Measurements from ENCODE around the gene GMPR2.

The GMPR2 gene

DNA sequence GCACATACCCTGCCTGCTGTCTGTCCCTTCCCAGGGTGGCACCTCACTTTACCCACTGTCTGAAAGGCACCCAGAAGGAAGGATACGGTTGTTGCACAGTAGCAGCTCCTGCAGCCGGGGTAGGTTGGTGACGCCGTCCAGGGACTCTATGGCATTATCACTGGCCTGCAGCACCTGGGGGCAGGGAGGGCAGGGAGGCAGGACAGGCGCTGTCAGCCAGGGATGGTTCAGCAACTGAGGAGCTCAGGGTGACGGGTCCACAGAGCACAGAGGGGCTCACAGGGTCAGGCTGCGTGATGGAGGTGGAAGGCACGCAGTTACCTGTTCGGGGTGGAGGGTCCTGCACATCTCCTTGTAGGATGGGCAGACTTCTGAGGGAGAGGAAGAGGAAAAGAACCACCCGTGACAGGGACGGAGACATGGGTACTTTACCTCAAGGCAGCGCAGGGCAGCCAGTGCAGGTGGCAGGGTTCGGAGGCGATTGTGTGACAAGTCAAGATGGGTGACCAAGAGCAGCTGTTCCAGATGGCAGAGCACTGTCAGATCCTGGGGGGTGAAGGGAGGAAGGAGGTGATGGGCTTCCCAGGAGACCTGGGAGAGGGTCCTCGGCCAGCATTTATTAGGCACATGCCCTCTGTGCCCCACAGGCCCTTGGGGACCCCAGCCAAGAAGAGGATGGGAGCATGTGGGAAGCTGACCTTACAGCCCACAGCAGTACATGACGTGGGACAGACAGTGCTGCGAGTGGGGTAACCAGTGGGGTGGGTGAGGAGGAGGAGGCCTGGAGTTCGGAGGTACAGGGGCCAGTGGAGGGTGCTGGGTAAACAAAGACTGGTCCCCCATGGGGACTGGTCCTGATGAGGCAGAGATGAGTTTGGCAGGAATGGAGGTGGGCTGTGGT, 33.9 kb downstream of the GMPR2 start:
- DNase-seq = no peak

DNA sequence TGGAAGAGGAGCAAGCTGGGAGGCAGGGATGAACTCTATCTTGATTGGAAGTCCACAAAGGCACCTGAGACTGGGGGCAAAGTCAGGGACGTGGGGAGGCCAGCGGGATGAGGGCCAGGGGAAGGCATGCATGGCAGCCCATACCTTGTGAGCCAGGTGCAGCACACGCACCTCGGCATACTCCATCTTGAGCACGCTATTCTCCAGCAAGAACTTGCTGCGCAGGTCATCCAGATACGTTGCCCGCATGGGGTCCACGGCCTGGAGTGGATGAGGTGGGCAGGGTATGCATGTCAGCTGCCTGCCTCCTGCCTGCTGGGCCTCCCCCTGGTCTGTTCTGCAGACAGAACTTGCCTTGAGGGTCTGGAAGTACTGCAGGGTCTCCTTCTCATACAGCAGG, 34.8 kb downstream of the GMPR2 start:
- DNase-seq = no peak

DNA sequence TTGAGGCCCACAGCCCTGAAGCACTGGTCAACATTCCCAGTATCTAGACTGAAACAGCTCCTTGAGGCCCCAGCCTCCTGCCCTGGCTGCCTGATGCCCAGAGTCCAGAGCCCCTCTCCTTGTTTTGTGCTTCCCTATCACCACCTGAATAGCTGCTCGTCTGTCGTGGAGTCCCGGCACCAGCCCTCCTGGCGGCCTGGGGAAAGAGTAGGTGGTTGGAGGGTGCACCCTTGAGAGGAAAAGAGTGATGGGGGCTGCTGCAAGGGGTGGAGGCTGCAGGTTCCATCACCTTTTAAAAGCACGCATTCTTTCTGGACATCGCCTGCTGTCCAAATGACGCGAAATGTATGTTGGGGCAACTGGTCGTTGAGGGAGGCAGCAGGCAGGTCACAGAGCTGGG, 35.5 kb downstream of the GMPR2 start:
- no peak for DNase-seq

DNA sequence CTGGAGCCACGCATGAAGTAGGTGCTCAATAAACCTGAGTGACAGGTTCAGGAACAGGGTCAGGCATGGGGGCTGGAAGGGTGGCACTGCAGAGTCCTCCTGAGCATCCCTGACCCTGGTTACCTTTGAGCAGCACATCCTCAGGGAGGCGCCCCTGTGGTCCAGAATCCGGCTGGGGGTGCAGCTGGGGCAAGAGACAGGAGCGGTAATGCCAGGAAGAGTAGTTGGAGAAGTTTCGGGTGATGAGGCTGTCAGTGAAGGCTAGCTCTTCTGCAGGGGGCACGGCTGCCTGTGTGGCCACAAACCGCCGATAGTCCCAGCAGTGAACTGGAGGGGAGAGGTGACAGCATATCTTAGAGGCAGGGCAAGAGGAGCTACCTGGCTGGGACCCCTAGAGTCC, 36.6 kb downstream of the GMPR2 start:
- DNase-seq = no peak

DNA sequence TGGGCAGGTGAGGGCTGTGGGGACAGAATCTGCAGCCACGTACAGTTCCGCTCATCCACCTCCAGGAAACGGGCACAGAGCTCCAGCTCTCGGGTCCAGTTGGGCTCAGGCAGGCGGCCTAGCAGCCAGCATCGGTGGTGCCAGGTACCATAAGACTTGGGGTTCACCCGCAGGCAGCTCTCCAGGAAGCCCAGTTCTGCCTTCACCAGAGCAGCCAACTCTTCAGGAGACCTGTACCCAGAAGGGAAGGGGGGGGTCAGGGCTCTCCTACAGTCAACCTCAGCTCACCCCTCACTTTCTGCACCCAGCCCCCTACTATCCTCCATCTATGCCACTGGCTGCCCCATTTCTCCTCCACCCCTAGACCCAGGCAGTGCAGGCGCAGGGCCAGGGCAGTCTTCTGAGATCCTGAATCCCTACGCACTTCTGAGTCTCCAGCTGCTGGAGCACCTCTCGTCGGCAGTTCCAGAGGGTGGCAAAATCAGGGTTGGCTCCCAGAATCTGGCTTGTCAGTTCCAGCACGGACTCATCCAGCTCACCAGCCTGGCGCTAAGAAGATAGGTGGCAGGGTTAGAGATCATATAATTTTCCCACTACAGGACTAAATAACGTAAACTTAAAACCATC, 37.3 kb downstream of the GMPR2 start:
- no peak for DNase-seq

DNA sequence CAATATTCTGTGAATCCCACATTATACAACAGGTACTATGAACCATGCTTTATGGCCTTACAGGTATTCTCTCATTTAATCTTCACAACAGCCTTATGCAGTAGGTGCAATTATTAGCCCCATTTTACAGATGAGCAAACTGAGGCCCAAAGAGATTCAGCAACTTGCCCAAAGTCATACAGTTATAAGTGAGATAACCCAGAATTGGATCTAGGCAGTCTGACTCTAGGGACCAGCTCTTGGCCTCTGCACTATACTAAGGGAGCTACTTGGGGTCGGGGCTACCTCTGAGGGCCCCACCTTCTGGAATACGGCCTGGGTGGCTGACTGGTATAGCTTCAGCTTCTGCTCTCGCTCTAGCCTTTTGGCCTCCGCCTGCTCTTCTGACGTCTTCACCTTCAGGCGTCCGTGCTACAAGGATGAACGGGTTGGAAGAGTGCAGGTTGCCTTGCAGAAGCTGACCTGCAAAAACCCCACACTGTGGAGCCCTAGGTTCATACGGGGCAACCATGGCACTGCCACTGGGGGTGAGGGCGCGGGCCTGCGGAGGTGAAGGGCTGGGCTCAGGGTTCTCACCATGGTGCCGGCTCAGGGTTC, 37.9 kb downstream of the GMPR2 start:
- DNase-seq = peak in 1 of 51 donors; percentile 45

DNA sequence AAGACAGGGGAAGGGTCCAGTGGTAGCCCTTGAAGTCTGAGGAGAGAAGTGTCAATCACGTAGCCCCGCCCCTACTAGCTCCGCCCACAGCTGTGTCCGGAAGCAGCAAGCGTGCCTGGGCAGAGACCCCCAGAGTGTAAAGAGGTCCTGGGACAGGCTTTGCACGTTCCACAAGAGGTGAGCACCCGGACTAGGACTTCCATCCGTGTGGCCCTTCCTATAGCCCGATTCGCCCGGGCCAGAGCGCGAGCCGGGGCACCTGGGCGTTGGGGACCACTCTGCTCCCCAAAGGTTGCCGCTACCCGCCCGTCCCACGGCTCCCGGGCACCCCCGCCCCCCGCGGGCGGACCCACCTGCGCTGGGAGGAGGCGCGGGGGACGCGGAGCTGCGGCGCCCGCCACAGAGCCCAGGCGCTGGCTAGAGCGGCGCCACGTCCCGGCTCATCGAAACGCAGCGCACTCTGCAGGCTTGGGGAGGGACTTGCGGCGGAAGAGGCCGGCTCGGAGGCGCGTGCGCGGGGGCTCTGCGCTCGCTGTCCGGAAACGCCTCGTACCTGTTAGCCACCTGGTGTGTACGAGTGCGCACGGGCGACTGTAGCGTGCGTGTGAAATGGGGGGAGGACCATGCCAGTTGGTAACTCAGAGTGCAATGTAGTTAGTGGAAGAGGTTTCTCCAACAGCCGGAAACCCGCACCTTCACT, 38.6 kb downstream of the GMPR2 start, which contains the start of gene RABGGTA:
Gene RABGGTA (minus strand): TSS at position 464 of the 700 bp plus-strand sequence. CDS start 482 bp downstream, outside the sequence.
- peak; percentile 40 to 87 (median 67) for DNase-seq

DNA sequence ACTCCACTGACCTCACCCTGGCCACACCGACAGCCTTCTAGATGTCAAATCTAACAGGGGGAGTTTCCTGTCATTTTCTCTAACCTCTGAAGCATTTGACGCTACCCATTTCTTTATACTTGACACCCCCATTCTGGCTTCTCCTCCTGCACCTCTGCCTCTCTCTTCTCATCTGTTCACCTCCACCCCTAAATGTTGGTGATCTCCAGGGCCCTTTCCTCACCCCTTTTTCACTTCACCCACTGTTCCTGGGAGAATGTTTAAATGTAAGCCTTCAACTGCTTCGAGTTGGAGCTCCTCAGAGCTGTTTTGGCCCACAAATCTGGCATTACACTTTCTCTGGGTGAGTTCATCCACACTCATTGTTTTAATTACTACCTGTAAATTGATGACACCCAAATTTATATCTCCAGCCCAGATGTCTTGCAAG, 39.1 kb downstream of the GMPR2 start:
- no peak for DNase-seq

DNA sequence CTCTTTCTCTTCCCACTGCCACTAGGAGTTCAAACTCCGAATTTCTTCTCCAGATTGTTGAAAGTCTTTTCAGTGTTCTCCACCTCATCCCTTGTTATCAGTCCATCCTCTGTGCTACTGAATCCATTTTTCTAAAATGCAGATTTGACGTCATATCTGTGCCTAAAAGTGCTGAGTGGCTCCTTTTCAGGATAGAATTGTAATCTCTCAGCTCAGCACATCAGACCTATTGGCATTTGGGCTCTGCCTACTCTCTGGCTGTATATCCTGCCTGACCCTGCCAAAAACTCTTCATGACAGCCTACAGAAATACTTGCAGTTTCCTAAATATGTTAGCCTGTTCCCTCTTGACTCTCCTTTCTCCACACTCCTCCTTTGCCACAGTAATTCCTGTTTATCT, 39.7 kb downstream of the GMPR2 start:
- no peak for DNase-seq

DNA sequence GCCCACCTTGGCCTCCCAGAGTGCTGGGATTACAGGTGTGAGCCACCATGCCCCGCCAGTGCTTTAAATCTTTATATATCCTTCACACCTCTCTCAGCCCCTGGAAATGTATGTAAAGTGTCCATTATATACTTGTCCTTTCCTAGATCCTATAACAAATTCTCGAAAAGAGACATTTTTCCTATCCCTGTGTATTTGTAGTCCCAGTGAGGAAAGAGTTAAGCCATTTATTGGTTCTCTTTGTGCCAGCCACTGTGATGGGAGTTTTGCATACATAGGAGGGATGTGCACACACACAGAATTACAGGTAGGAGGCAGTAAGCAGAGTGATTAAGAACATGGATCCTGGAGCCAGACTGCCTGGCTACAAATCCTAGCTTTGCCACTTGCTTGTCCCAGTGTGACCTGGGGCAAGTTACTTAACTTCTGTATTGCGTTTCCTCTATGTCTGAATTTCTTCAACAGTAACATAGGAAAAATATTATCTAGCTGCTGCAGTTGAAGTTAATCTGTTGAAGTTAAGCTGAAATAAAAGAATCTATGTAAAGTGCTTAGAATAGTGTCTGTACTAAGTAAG, 40.8 kb downstream of the GMPR2 start:
- DNase-seq = no peak

DNA sequence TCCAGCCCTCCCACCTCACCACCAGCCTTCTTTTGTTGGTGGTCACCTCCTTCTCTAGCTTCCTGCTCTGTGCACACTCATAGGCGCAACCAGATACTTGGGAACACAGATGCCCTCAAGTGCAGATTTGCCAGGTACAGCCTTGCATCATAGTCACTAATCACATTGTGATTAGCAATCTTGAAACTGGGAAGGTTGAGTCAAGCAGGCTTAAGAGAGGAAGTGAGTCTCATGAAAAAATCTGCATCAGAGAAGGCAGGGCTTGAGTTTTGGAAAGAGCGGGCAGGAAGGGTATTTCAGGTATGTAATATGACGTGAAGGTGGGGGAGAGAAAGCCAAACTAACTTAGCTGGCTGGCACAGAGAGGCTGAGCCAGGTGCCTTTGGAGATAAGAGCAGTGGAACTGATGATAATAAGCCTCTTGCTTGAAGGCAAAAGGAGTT, 41.4 kb downstream of the GMPR2 start:
- peak in 2 of 51 donors; percentile 9 to 15 for DNase-seq

DNA sequence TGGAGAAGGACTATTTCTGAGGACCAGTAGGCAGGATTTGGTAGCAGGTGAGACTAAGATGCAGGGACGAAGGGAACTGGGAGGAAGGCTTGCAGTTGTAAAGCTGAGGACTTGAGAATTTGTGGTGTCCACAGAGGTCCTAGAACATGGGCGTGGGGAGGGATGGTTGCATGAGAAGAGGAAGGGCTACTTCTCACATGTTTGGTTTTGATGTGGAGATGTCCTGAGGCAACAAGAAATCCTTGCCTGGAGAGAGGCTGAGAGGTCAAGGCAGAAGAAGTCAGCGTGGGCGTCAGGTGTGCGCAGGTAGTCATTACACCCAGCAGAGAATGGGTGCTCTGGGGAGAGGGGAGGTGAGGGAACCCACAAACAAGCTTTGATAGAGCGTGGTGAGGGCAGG, 44.3 kb downstream of the GMPR2 start:
- no peak for DNase-seq

DNA sequence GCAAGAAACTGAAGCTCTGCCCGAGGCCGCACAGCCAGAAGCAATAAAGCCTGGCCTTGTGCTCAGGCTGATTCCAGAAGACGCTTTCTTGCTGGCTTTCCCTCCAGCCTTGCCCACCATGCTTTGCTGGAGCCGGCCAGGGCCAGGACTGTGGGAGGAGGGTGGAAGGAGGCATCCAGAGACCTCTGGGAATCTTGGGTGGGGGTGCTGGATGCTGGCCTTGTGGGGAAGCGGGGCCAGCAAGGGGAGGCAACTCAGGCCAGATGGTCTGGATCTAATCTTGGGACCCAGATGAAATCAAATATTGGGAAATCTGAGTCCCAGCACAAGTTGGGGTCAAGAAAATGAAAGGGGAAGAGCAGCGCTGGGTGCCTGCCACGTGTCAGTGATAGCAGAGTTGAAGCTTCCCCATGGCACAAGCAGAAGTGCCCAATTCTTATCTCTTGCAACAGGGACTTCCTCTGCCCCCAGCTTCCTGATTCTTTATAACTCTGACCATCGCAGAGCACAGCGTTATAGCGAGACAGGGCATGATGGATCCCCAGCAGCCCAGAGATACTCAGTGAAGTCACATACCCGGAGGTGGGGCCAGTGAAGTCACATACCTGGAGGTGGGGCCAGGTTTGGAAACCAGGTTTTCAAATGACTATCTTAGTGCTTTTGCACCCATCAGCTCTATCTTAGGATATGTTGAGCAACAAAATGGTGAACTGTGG, 45.0 kb downstream of the GMPR2 start:
- peak in 10 of 51 donors; percentile 3 to 14 (median 12) for DNase-seq

DNA sequence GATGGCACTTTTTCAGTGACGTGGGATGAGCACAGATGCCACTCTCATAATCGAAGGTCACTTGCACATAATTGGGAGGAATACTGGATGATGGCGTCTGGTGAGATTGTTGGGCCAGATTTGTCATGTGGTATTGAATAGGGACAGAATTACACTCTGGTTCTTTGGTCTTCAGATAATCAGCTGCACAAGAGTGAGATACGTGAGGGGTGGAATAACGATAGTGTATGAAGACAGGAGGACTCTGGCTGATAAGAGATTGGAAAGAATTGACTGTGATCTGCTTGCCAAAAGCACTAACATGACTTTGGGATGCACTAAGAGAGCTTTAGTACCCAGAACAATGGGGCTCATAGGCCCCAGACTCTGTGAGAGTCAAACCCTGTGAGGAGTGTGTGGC, 45.7 kb downstream of the GMPR2 start:
- no peak for DNase-seq

DNA sequence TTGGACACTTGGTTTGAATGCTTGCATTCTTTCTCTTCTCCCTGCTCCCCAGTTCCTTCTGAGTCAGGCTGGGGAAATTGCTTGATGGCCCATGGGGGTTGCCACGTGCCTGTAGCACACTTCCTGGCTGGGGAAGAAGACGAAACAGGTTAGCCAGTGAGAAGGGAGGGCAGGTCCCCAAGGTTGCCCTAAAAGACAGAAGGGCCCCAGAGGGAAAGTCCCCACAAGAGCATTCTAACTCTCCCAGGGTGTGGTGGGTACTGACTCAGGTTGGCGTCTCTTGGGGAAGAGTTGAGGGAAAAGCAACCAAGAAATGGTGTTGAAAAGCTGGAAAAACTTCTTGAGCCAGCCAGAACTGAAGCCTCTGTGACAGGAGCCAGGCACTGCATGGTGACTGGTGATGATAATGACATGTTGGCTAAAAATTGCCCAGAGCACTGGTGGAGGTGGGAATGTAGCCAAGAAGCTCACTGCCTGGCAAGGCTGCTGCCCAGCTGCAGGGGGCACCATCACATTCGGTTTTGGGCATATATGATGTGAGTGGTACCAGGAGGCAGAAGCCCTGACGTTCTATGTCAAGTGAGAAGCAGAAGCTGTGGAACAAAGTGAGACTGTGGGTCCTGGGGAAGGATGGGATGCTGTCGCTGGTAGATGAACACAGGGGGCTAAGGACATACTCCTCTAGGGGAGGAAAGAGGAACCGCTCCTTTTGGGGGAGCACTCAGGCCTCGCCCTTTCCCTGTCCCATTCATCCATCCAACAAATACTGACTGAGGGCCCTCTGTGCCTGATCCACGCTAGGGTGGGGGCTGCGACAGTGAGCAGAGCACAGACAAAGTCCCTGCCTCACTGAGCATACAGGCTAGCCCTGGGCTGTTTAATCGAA, 46.8 kb downstream of the GMPR2 start:
- DNase-seq = peak in 28 of 51 donors; percentile 4 to 64 (median 28)

DNA sequence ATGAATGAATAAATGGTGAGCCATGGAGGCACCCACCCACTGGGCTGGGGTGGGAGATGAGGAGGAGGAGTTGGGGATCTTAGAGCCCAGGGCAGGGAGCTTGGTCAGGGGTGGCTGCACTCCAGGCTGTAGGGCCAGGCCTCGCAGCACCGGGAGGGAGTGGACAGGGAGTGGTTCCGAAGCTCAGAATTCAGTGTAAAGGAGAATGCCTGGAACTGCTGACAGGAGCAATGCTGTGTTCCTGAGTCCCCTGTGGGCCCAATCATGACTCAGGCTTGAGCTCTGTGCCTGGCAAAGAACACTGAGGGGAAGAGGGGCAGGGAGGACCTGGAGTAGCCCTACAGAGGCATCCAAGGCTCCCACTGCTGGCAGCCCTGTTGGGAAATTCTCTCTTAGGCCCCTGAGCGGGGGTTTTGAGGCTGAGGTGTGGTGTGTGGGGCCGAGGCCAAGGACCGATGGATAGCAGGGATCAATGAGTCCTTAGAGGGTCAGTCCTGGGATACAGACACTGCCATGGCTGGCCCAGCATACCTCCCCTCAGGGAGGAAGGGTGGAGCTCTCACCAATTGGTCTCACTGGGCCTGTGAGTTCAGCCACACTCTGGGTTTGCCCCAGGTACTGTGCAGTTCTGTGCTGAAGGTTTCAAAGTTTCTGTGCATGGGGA, 48.2 kb downstream of the GMPR2 start:
- DNase-seq = no peak

DNA sequence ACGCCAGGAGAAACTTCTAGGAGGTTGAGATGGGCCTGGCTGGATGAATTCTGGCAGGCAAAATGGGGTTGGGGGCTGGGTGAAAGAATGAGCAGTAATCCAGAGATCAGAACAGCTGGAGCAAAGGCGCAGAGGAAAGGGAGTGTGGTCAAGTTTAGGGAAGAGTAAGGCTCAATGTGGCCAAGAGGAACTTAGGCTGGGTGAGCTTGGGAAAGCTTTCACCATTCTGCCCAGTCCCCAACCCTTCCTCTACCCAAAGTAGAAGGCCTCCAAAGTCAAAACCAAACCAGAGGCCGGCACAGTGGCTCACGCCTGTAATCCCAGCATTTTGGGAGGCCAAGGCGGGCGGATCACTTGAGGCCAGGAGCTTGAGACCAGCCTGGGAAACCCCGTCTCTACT, 48.9 kb downstream of the GMPR2 start:
- DNase-seq = no peak

DNA sequence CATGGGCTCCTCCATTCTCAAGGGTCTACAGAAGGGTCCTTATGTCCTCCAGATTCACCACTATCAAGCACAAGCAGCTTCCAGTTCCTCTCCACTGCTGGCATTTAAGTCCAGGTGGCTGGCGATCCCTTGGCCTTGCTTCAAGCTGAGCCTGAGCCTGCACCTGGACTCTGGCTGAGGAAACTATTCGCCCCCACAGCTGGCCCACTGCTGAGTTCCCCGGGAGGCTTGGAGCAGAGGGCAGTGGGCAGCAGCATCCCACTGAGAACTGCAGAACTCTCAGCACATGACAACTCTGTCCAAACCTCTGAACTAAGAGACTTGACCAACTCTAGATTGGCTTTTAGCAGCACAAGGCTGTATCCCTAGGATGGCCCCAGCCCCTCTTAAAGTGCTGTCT, 50.0 kb downstream of the GMPR2 start:
- no peak for DNase-seq
